NCI-H748 (cell line): ENCODE measurements around the gene PTPN1.
A peak's percentile ranks its signal among the peaks of the same experiment; 100 is the strongest.

Experiments
- DNase-seq: peaks from one replicate; lab custom pipeline; 2025; ENCODE audit not compliant: unreplicated experiment; lab: John Stamatoyannopoulos, UW

Gene PTPN1

DNA sequence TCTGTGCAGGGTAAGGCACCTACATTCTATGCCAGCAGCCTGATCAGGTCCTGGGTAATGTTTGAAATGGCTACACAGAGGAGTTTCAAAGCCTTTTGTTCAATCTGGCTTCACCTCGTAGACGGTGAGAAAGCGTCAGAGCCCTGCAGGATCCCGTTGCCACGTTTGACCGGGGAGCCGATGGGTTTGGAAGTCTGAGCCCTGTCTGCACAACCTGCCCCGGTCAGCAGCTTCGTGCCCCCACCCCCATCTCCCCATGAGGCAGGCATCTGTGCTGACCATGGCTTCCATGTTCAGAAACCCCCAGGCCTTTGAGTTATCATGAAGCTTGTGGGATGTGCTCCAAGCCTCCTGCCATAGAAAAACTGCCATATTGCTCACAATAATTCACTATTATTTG lies 63.9 kb downstream of the PTPN1 start:
- DNase-seq = no peak

GRCh38 chr20:50574586-50574985 lies 64.4 kb downstream of the PTPN1 start:
- no peak for DNase-seq

- DNase-seq = no peak
These were observed 65.9 kb downstream of the PTPN1 start for GRCh38 chr20:50575865-50576720.

DNA sequence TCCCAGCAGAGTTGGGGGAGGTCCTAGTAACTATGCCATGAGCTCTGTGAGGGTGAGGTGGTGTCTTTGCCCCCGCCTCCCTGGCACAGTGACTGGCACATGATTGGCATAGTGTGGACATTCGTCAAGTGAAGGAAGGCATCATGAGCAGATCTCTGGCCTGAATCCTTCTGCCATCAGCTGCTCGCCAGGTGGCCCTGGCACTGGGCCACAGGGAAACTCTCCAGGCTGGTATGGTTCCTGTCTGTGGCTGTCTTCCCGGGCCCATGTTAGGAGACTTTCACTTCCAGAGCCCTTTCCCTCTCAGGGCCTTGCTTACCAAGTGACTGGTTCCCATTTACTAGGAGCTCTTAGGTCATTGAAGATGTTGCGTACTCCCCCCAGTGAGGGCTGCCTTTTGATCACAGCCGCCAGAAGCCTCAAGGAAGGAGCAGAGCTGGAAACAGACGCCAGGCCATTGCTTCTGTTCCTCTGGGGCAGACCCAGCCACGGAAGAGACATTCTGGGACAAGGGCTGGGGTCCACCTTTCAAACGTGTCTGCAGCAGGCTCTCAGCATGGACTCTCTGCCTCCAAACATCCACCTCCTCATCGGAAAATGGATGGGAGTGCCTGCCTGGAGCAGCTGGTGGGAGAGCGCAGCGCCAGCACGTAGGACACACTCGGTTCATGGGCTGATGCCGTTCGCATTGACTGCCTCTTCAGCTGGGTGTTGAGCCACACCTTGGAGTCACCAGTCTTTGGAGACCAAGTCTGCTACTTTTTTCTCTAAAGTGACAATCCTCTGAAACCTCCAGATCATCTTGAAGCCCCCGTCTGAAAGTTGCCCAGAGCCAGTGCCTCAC lies 67.2 kb downstream of the PTPN1 start:
- no peak for DNase-seq

GRCh38 chr20:50578061-50578777 lies 68.0 kb downstream of the PTPN1 start:
- DNase-seq = no peak

DNA sequence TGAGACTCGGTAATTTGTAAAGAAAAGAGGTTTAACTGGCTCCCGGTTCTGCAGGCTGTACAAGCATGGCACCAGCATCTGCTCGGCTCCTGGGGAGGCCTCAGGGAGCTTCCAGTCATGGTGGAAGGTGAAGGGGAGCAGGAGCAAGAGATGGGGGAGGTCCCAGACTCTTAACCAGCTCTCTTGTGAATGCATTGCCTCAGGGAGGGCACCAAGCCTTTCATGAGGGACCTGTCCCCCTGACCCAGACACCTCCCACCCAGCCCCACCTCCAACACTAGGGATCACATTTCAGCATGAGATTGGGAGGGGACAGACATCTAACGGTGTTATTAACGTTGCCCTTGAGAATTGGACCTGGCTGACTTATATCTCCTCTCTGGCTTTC lies 68.6 kb downstream of the PTPN1 start:
- no peak for DNase-seq

- DNase-seq = no peak
These were observed 69.3 kb downstream of the PTPN1 start for GRCh38 chr20:50579511-50579910.

- peak; percentile 33 for DNase-seq
These were observed 70.0 kb downstream of the PTPN1 start for GRCh38 chr20:50580016-50580747.

DNA sequence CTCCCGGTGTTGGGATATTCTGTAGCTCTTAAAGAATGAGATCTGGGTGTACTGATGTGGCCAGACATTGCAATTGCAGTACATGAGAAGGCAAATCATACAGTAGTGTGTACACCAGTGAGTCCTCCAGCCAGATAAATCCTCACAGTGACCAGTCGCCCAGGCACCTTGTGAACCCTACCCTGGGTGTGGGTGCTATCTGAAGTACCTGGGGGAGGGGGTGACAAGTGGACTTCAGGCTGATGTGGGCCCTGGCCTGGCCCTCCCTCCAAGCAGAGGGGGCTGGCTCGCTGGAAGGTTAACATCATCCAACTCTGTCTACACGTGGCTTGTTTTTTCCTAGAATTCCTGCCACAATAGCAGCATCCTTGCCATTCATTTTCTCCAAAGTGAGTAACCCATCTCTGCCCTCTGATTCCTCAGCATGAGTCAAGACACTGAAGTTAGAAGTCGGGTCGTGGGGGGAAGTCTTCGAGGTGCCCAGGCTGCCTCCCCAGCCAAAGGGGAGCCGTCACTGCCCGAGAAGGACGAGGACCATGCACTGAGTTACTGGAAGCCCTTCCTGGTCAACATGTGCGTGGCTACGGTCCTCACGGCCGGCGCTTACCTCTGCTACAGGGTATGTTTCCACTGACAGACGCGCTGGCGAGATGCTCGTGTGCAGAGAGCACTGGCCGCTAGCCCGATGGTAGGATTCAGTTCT lies 70.8 kb downstream of the PTPN1 start:
- no peak for DNase-seq

DNA sequence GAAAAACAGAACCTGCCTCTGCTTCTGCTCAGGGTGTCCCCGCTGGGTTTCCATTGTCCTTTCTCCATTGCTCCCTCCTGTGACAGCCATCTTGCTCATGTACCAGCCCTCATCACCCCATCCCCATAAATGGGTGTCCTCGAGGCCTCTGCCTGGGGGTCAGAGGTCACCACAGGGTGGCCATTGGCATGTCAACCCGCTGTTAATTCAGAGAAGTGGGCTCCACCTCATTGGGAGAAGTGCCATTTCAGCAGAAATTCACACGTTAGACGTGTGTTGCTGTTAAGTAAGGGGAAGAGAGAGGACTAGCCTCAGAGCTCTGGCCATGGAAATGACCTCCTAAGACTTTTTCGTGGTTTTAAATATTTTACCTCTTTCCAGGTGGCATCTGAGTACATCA lies 71.9 kb downstream of the PTPN1 start:
- no peak for DNase-seq

- no peak for DNase-seq
These were observed 72.5 kb downstream of the PTPN1 start for GRCh38 chr20:50582591-50583234.

GRCh38 chr20:50583442-50584150 lies 73.4 kb downstream of the PTPN1 start:
- DNase-seq = no peak

GRCh38 chr20:50584687-50585086 lies 74.5 kb downstream of the PTPN1 start:
- no peak for DNase-seq

GRCh38 chr20:50585214-50585613 lies 75.0 kb downstream of the PTPN1 start:
- no peak for DNase-seq

DNA sequence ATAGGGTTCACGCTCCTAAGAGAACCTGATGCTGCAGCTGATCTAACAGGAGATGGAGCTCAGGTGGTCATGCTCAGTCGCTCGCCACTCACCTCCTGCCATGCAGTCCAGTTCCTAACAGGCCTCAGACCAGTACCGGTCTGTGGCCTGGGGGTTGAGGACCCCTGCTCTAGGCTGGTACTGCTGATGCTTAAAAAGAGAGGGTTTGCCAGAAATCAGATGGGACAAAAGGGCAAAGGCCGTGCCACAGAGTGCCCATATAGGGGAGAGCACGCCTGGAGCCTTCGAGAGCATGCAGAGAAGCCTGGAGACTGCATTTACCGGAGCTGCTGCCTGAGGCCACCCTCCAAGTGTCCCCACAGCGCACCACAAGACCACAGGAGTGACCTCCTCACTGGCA lies 75.5 kb downstream of the PTPN1 start:
- DNase-seq = no peak

GRCh38 chr20:50586531-50587232 lies 76.5 kb downstream of the PTPN1 start:
- no peak for DNase-seq

- DNase-seq = no peak
These were observed 77.2 kb downstream of the PTPN1 start for GRCh38 chr20:50587291-50587961.
